ENCODE results near the gene SF3A1.

Gene SF3A1

DNA sequence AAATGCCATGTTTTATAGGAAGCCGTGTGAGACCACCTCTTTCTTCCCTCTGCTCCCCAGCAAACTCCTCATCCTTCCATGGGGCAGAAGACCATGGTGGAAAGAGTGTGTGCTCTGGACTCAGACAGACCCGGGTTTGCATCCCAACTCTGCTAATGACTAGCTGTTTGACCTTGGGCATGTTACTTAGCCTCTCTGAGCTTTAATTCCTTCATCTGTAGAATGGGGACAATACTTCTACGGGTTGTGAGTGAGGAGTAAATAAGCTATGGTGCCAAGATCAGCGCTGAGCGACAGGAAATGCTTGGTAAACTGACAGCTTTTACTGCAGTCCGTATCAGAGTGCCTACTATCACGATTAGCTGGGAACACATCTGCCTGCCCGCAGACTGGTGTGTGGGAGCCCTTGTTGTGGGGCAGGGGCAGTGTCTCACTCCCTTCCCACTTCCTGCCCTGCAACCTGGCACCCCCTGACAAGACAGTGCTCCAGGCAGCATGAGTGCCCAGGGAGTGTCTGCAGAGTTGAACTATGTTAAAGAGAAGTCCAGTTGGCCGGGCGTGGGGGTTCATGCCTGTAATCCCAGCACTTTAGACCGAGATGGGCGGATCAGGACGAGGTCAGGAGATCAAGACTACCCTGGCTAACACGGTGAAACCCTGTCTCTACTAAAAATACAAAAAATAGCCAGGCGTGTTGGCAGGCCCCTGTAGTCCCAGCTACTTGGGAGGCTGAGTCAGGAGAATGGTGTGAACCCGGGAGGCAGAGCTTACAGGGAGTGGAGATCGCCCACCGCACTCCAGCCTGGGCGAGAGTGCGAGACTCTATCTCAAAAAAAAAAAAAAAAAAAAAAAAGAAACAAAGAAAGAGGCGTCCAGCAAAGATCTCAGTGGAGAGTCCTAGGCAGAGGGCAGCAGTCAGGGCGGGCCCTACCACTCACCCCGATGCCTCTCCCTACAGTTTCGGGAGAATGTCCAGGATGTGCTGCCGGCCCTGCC is 42.3 kb upstream of the SF3A1 start:
- DNase-seq (ENCODE audit: low read depth, low spot score), result no peak
- no peaks in the 10 kb centered on the region for H3K9me3 ChIP-seq (ENCODE audit: control insufficient read depth, insufficient read depth, low read length)
- peaks cover 3% of the 10 kb centered on the region for H3K4me1 ChIP-seq (ENCODE audit: control insufficient read depth, insufficient read depth, low read length)
- H3K27me3 ChIP-seq (ENCODE audit: control insufficient read depth, insufficient read depth, low read length), result peaks cover 2% of the 10 kb centered on the region; the same call in 1 of the 2 replicates
- H3K36me3 ChIP-seq (ENCODE audit: control insufficient read depth, insufficient read depth, low read length), result no peaks in the 10 kb centered on the region
- no peak overlapping the region; the same call in 1 of the 2 replicates for H3K4me3 ChIP-seq (ENCODE audit: low read length)
- no CpG with 5 or more reads among the region's 25 CpGs for WGBS (ENCODE audit: insufficient coverage, insufficient read length)
- no peak overlapping the region for H3K27ac ChIP-seq (ENCODE audit: low read length)

DNA sequence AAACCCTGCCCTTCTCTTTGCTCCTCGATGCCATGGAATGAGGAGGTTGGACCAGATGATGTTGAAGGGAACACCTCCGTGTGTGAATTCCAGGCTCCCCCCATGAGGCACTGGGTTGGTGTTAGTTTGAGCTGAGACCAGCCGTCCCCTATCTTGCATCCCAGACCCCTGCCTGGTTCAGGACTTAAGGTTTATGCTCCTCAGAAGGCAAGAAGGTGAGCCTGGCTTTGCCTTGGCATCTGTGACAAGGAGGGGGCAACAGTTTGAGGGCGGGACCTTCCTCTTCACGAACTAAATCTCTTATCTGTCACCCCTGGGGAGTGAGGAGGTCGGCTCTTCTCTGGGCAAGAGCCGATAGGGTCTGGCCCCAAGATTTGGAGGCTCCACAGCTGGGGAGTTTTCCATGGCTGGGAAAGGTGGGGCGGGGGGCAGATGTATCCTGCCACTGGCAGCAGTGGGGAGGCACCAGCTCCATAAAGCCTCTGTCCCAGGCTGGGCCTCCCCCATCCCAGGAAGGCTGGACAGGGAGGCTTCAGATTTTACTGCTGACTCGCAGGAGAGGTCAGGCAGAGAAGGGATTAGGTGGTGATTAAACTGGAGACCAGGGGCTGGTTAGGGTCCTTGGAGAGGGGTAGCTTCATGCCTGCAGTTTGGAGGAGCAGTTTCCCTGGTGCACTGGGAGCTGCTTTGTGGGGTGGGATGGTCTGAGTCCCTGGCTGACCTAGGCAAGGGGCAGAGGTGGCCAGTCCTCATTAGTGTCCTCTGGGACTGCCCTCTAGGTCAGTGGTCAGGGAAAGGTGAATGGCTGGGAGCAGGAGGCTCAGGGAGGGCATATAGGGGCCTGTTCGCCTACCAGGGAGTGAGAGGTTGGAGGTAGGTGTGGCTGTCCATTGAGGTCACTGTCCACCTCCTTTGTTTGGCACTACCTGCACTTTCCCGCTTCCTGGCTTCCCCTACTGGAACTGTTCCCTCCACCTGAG is 41.3 kb upstream of the SF3A1 start:
- no CpG with 5 or more reads among the region's 11 CpGs for WGBS (ENCODE audit: insufficient coverage, insufficient read length)
- Histone ChIP-seq H3K36me3 (ENCODE audit: control insufficient read depth, insufficient read depth, low read length) (no peaks in the 10 kb centered on the region), H3K4me1 (ENCODE audit: control insufficient read depth, insufficient read depth, low read length) (peaks cover 3% of the 10 kb centered on the region), H3K27me3 (ENCODE audit: control insufficient read depth, insufficient read depth, low read length) (peaks cover 2% of the 10 kb centered on the region; the same call in 1 of the 2 replicates), H3K9me3 (ENCODE audit: control insufficient read depth, insufficient read depth, low read length) (no peaks in the 10 kb centered on the region), H3K27ac (ENCODE audit: low read length) (no peak overlapping the region), H3K4me3 (ENCODE audit: low read length) (peak overlapping the region; percentile 59; the same call in 1 of the 2 replicates)
- no peak for DNase-seq (ENCODE audit: low read depth, low spot score)

DNA sequence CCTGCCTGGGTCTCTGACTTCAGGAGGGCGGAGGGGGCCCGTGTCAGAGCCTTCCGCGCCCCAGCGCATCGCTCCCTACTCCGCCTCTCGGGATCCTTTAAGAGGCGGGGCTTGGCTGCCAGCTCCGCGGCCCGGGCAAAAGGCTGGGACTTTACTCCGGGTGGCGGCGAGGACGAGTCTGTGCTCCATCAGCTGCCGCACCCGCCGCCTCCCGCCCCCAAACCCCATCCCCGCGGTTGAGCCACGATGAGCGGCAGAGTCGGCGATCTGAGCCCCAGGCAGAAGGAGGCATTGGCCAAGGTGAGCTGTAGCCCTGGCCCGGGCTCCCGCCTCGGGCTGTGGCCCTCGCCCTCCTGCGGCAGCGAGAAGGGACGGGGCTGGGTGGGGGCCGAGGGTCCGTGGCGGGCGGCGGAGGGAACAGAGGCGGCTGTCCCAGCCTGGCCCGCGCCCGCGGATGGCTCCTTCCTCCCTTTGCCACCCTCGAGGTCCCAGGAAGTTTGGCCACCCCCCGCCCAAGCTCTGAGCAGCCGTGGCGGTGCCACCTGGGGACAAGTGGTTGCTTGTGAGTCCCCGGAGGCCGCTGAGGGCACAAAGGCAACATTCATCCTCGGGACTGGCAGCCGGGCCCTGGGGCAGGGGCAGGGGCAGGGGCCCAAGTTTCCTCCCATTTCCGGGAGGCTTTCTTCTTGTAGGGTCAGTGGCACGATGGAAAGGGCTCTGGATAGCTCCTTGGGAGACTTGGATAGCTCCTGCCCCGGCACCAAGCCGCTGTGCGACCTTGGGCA is 40.4 kb upstream of the SF3A1 start, which contains the start of gene SEC14L2:
Gene SEC14L2 (plus strand): TSS at position 148 of the 785 bp plus-strand sequence. CDS start 99 bp downstream, at position 247.
- Histone ChIP-seq H3K36me3 (ENCODE audit: control insufficient read depth, insufficient read depth, low read length) (no peaks in the 10 kb centered on the region), H3K9me3 (ENCODE audit: control insufficient read depth, insufficient read depth, low read length) (no peaks in the 10 kb centered on the region), H3K27me3 (ENCODE audit: control insufficient read depth, insufficient read depth, low read length) (peaks cover 2% of the 10 kb centered on the region; the same call in 1 of the 2 replicates), H3K4me1 (ENCODE audit: control insufficient read depth, insufficient read depth, low read length) (peaks cover 4% of the 10 kb centered on the region), H3K27ac (ENCODE audit: low read length) (no peak within 1 kb of the TSS), H3K4me3 (ENCODE audit: low read length) (peak within 1 kb of the TSS; percentile 59)
- DNase-seq (ENCODE audit: low read depth, low spot score), result no peak
- no CpG with 5 or more reads among the region's 56 CpGs for whole genome bisulfite sequencing (ENCODE audit: insufficient coverage, insufficient read length)

DNA sequence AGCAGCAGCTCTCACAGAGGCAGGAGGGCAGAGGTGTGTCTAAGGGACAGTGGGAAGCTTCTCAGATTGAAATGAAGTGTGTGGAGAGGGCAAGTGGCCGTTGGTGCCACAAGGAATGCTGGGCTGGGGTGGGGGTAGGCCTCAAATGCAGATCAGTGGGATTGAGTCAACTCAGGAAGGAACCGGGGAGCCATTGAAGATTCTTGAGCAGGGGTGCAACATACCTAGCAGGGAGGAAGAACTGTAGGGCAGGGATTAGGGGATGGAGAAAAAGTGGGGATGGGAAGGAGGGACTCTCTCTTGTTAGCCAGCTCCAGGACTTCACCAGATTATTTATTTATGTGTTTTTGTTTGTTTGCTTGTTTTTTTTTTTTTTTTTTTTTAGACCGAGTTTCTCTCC is 37.2 kb upstream of the SF3A1 start:
- H3K27ac ChIP-seq (ENCODE audit: low read length), result no peak overlapping the region
- DNase-seq (ENCODE audit: low read depth, low spot score), result no peak
- H3K4me3 ChIP-seq (ENCODE audit: low read length), result no peak overlapping the region
- no CpG with 5 or more reads among the region's 3 CpGs for WGBS (ENCODE audit: insufficient coverage, insufficient read length)
- peaks cover 2% of the 10 kb centered on the region; the same call in 1 of the 2 replicates for H3K27me3 ChIP-seq (ENCODE audit: control insufficient read depth, insufficient read depth, low read length)
- H3K4me1 ChIP-seq (ENCODE audit: control insufficient read depth, insufficient read depth, low read length), result peaks cover 4% of the 10 kb centered on the region
- no peaks in the 10 kb centered on the region for H3K36me3 ChIP-seq (ENCODE audit: control insufficient read depth, insufficient read depth, low read length)
- no peaks in the 10 kb centered on the region for H3K9me3 ChIP-seq (ENCODE audit: control insufficient read depth, insufficient read depth, low read length)

DNA sequence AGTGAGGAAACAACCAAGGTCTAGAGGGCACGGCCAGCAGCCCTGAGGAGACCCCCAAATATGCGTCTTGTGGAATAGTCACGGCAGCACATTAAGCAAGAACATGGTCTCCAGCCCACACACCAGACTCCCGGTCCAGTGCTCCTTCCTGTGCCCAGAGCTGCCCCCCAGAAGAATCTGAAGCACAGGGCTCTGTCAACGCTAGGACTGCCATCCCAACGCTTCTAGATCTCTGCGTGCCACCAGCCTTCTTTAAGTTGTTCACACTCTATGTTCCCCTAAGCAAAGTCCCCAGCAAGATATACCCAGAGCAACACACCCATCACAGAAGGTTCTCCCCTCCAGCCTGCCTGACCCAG is 36.6 kb upstream of the SF3A1 start:
- no CpG with 5 or more reads among the region's 7 CpGs for WGBS (ENCODE audit: insufficient coverage, insufficient read length)
- DNase-seq (ENCODE audit: low read depth, low spot score), result no peak
- Histone ChIP-seq H3K4me3 (ENCODE audit: low read length) (no peak overlapping the region), H3K9me3 (ENCODE audit: control insufficient read depth, insufficient read depth, low read length) (no peaks in the 10 kb centered on the region), H3K27ac (ENCODE audit: low read length) (no peak overlapping the region), H3K27me3 (ENCODE audit: control insufficient read depth, insufficient read depth, low read length) (peaks cover 2% of the 10 kb centered on the region; the same call in 1 of the 2 replicates), H3K4me1 (ENCODE audit: control insufficient read depth, insufficient read depth, low read length) (peaks cover 3% of the 10 kb centered on the region), H3K36me3 (ENCODE audit: control insufficient read depth, insufficient read depth, low read length) (no peaks in the 10 kb centered on the region)

DNA sequence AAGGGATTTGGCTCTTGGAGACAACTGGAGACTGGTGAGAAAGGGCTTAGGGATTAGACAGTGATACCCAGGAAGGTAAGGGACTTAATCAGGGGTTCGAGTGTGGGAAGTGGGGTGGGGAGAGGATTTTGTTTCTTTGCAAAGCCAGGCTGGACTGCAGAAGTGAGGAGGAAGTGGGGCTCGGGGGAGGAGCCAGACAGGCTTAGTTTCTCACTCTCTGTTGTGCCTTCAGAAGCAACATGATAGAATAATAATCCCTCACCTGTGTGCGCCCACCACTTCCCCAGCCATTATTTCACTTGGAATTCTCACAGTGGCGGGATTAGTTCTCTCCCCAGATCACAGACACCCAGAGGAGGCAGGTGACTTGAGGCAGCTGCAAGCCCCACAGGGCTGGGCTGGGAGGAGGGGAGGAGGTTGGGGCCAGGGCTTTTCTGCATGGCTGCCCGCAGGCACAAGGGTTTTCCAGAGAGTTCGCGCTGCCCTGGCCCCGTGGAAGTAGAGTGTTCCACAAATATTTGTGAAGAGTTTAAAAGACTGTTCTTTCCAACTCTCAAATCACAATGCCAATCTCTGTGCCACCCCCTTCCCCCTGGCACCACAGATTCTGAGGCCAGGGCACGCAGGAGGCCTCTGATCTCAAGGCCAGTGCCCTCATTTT is 36.1 kb upstream of the SF3A1 start:
- no peak for DNase-seq (ENCODE audit: low read depth, low spot score)
- Histone ChIP-seq H3K4me3 (ENCODE audit: low read length) (no peak overlapping the region), H3K36me3 (ENCODE audit: control insufficient read depth, insufficient read depth, low read length) (no peaks in the 10 kb centered on the region), H3K9me3 (ENCODE audit: control insufficient read depth, insufficient read depth, low read length) (no peaks in the 10 kb centered on the region), H3K4me1 (ENCODE audit: control insufficient read depth, insufficient read depth, low read length) (peaks cover 1% of the 10 kb centered on the region; the same call in 1 of the 2 replicates), H3K27ac (ENCODE audit: low read length) (no peak overlapping the region), H3K27me3 (ENCODE audit: control insufficient read depth, insufficient read depth, low read length) (peaks cover 2% of the 10 kb centered on the region; the same call in 1 of the 2 replicates)
- no CpG with 5 or more reads among the region's 9 CpGs for WGBS (ENCODE audit: insufficient coverage, insufficient read length)

DNA sequence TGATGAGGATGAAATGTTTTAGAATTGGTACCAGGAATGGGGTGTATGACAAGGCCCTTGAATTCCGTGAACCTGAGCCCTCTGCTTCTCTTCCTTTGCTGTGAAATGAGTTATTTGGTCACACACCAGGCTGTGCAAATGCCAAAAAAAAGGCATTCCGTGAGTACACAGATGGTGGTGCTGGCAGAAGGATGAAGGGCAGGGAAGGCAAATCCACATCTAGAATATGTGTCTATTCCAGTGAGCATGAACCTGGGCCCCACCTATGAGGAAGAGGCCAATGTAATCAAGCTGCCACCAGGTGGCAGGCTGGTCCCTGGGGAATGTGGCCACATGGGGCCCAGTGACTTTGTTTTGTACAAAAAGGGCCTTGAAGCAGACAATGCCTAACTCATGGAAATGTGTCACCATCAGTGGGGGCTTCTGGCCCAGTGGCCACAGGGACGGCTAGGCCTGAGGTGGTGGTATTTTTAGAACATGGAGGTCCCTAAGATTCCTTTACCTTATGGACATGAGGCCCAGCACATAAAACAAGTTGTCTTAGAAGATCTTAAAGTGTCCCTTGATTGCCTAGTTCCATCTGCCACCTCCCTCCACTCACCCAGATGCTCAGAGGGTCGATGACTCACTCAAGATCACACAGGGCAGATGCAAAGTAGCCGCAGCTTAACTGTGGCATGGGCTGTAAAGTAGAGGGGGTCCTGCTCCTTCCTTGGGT is 34.4 kb upstream of the SF3A1 start:
- no peaks in the 10 kb centered on the region for H3K9me3 ChIP-seq (ENCODE audit: control insufficient read depth, insufficient read depth, low read length)
- WGBS (ENCODE audit: insufficient coverage, insufficient read length), result no CpG with 5 or more reads among the region's 5 CpGs
- no peak for DNase-seq (ENCODE audit: low read depth, low spot score)
- H3K4me3 ChIP-seq (ENCODE audit: low read length), result no peak overlapping the region
- no peaks in the 10 kb centered on the region for H3K27me3 ChIP-seq (ENCODE audit: control insufficient read depth, insufficient read depth, low read length)
- peaks cover 4% of the 10 kb centered on the region; the same call in 1 of the 2 replicates for H3K4me1 ChIP-seq (ENCODE audit: control insufficient read depth, insufficient read depth, low read length)
- no peaks in the 10 kb centered on the region for H3K36me3 ChIP-seq (ENCODE audit: control insufficient read depth, insufficient read depth, low read length)
- no peak overlapping the region for H3K27ac ChIP-seq (ENCODE audit: low read length)

DNA sequence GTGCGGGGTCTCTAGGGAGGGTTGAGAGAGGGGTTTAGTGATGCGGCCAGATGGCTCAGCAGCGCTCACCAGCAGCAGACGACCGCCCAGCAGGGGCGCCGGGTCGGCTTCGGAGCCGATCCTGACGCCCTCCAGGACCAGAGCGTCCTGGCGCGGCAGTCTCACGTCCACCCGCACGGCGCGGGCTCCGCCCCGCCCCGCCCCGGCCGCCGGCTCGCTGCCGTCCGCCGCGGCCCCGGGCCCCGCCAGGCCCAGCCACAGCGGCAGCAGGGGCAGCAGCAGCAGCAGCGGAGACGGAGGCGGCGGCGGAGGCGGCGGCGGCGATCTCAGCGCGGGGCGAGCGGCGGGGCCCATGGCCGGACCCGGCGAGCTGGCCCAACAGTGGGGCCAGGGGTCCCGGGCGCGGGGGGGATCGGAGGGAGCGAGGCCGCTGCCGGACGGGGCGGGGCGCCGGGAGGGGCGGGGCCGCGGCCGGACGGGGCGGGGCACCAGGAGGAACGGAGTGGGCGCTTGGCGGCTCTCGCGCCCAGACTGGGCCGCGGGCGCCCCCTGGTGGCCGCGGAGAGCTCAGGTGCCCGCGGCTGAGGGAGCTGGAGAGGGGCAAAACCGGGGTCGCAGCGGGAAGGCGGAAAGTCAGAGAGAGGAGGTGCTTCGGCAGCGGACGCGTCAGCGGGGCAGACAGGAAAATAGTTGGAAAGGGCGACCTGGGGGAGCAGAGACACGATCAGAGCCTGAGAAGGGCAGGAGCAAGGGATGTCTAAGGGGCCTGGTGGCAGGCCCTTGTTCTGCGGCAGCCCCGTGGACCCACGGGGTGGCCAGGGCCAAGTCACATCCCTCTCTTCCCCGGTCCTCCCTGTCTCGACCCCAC is 30.5 kb upstream of the SF3A1 start, which contains the start of gene RNF215:
Gene RNF215 (minus strand): TSS at position 452 of the 868 bp plus-strand sequence. CDS start 98 bp downstream, at position 354.
- Histone ChIP-seq H3K4me1 (ENCODE audit: control insufficient read depth, insufficient read depth, low read length) (0 out of 2 replicates have a peak, but pooled peaks cover 2% of the 10 kb centered on the region), H3K27ac (ENCODE audit: low read length) (no peak within 1 kb of the TSS)
- no CpG with 5 or more reads among the region's 95 CpGs for WGBS (ENCODE audit: insufficient coverage, insufficient read length)

More for the DNA sequence above, 30.5 kb upstream of the SF3A1 start, which contains the start of gene RNF215:
- peak within 1 kb of the TSS; percentile 69; the same call in 1 of the 2 replicates for H3K4me3 ChIP-seq (ENCODE audit: low read length)
- H3K27me3 ChIP-seq (ENCODE audit: control insufficient read depth, insufficient read depth, low read length), result no peaks in the 10 kb centered on the region
- no peaks in the 10 kb centered on the region for H3K36me3 ChIP-seq (ENCODE audit: control insufficient read depth, insufficient read depth, low read length)
- H3K9me3 ChIP-seq (ENCODE audit: control insufficient read depth, insufficient read depth, low read length), result no peaks in the 10 kb centered on the region
- DNase-seq (ENCODE audit: low read depth, low spot score), result no peak

Measured in iPS DF 6.9 (cell line).